ENCODE measurements around the gene SIK1.
"Not testable (repeated sequence)": the region's sequence is repeated elsewhere in the genome, so short reads cannot be mapped to it uniquely, and the experiment has no call there.

SIK1 gene

GRCh38 chr21:43439316-43440075, 12.6 kb upstream of the SIK1 start:
- DNase-seq: not testable (repeated sequence)

GRCh38 chr21:43436272-43436671, 9.3 kb upstream of the SIK1 start:
- not testable (repeated sequence) for DNase-seq

- DNase-seq: not testable (repeated sequence)
Observed at GRCh38 chr21:43433340-43434136, 6.6 kb upstream of the SIK1 start.

GRCh38 chr21:43430830-43431416, 4.0 kb upstream of the SIK1 start:
- not testable (repeated sequence) for DNase-seq

- DNase-seq: not testable (repeated sequence)
Observed at GRCh38 chr21:43428964-43429363, 2.0 kb upstream of the SIK1 start.

GRCh38 chr21:43427242-43427559, 270 bp upstream of the SIK1 start:
- not testable (repeated sequence) for DNase-seq

GRCh38 chr21:43426004-43426403, 927 bp downstream of the SIK1 start:
- not testable (repeated sequence) for DNase-seq

GRCh38 chr21:43419475-43419874, 7.5 kb downstream of the SIK1 start:
- DNase-seq: not testable (repeated sequence)

- DNase-seq: not testable (repeated sequence)
Observed at GRCh38 chr21:43414576-43414975, 12.4 kb downstream of the SIK1 start.

- DNase-seq: not testable (repeated sequence)
Observed at GRCh38 chr21:43412020-43412788, 14.7 kb downstream of the SIK1 start.

GRCh38 chr21:43410456-43411068, 16.4 kb downstream of the SIK1 start:
- not testable (repeated sequence) for DNase-seq

GRCh38 chr21:43407139-43407538, 19.8 kb downstream of the SIK1 start:
- DNase-seq: not testable (repeated sequence)

- not testable (repeated sequence) for DNase-seq
Observed at GRCh38 chr21:43404450-43404849, 22.5 kb downstream of the SIK1 start.

GRCh38 chr21:43403651-43404430, 23.1 kb downstream of the SIK1 start:
- not testable (repeated sequence) for DNase-seq

- DNase-seq: not testable (repeated sequence)
Observed at GRCh38 chr21:43401125-43401524, 25.8 kb downstream of the SIK1 start.

GRCh38 chr21:43399595-43400015, 27.3 kb downstream of the SIK1 start:
- not testable (repeated sequence) for DNase-seq

GRCh38 chr21:43399136-43399535, 27.8 kb downstream of the SIK1 start:
- not testable (repeated sequence) for DNase-seq

GRCh38 chr21:43398533-43398932, 28.4 kb downstream of the SIK1 start:
- DNase-seq: not testable (repeated sequence)

- not testable (repeated sequence) for DNase-seq
Observed at GRCh38 chr21:43398000-43398399, 28.9 kb downstream of the SIK1 start.

GRCh38 chr21:43397439-43397808, 29.5 kb downstream of the SIK1 start:
- not testable (repeated sequence) for DNase-seq

GRCh38 chr21:43396788-43397438, 30.0 kb downstream of the SIK1 start:
- not testable (repeated sequence) for DNase-seq

All from C1 segment of cervical spinal cord (tissue), 14 donors.